Esophagus squamous epithelium (tissue), 5 donors: ENCODE results near the gene EFCAB7. TPM values are rescaled to one million over a fixed set of nuclear protein-coding genes. Genes with fewer than 3 reads are reported as not detected.

Experiments
- DNase-seq: peaks from one replicate; lab custom pipeline; 2025; lab: John Stamatoyannopoulos, UW
- H3K27ac ChIP-seq, 4 donors: fragments of 200-600 bp; sonication (generic); one replicate each; pipeline ENCODE4 v1.5.1; 2016 to 2019; ENCODE audit warnings: mild to moderate bottlenecking in 1 of 4
- H3K27me3 ChIP-seq, 4 donors: fragments of 200-600 bp; sonication (generic); 1 replicate in 3 of 4; 2 replicates in 1 of 4; pipeline versions ENCODE4 v1.5.1 to v1.6.0; 2017 to 2021; ENCODE audit warnings: antibody characterized with exemption in 1 of 4
- H3K36me3 ChIP-seq, 3 donors: fragments of 200-600 bp; sonication (generic); one replicate each; pipeline ENCODE4 v1.5.1; 2016 to 2019
- H3K4me1 ChIP-seq, 3 donors: fragments of 200-600 bp; sonication (generic); one replicate each; pipeline ENCODE4 v1.5.1; 2017 to 2019
- H3K4me3 ChIP-seq, 4 donors: fragments of 200-600 bp; sonication (generic); 1 replicate in 3 of 4; 2 replicates in 1 of 4; pipeline ENCODE4 v1.5.1; 2016 to 2019; ENCODE audit warnings: mild to moderate bottlenecking in 2 of 4, moderate library complexity in 1 of 4
- H3K9me3 ChIP-seq, 3 donors: fragments of 200-600 bp; sonication (generic); one replicate each; pipeline ENCODE4 v1.5.1; 2016 to 2019
- POLR2A ChIP-seq, 4 donors: fragments of 450-650 bp; IDR thresholded peaks; one replicate each; pipeline ENCODE4 v1.6.1; 2017; ENCODE audit warnings: antibody characterized with exemption in 4 of 4, mild to moderate bottlenecking in 4 of 4, moderate library complexity in 3 of 4
- WGBS, 2 donors: methylation state at CpG; one replicate each; pipeline ENCODE4 v1.1.5; 2018; 5-methylcytosine and 5-hydroxymethylcytosine counted together
- intact Hi-C: fragments of 100-400 bp; cut with DNase I; formaldehyde crosslinking; loops from one replicate; pipeline ENCODE4 v1.15.0; 2022
- small RNA-seq, 4 donors: library from RNA; depleted of rRNA; stranded (forward); fragments of <200 nt; gene quantifications; one replicate each; pipeline ENCODE3, GENCODE V24; 2016
- total RNA-seq, 4 donors: library from RNA; depleted of rRNA; stranded (reverse); fragments of >200 nt; gene quantifications; one replicate each; pipeline ENCODE4 v1.1.0, GENCODE V29; 2016
- TF ChIP-seq, protein P1 (sequence below), 6 experiments: fragments of 450-650 bp in 4 of 6; fragments of 200-600 bp in 2 of 6; sonication (generic) in 2 of 6; IDR thresholded peaks; one replicate each; pipeline ENCODE4 v1.5.1; 2016 to 2019; ENCODE audit warnings: antibody characterized with exemption in 6 of 6, mild to moderate bottlenecking in 4 of 6, moderate library complexity in 4 of 6
- donor health status: DM: yes; HTN: yes; CAD: no.

Gene EFCAB7
- total RNA-seq, 4 donors from 2014 or later: 1.1 to 4.2 (median 2.7) TPM

DNA sequence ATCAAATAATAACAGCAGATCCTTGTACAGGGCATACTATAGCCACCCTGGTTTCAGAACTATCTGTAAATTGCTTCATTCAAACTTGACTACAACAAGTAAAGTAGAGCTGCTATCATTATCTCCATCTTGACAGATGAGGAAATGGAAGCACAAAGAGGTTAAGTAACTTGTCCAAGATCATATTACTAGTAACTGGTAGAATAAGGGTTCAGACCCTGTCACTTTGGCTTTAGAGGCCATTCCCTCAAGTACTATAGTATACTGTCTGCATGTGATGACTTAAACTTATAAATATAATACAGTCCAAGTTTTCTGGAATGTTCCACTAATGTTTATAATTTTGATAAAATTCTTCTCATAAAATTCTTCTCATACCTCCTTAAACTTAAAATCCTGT lies 94.7 kb downstream of the EFCAB7 start:
- Histone ChIP-seq H3K4me3 (no peak overlapping the region), H3K27me3 (no peaks in the 10 kb centered on the region), H3K27ac (no peak overlapping the region), H3K9me3 (no peaks in the 10 kb centered on the region), H3K36me3 (no peaks in the 10 kb centered on the region), H3K4me1 (peaks cover 0 to 23% (median 7%) of the 10 kb centered on the region in 3 donors)
- no peak for DNase-seq
- TF ChIP-seq, protein P1, sequence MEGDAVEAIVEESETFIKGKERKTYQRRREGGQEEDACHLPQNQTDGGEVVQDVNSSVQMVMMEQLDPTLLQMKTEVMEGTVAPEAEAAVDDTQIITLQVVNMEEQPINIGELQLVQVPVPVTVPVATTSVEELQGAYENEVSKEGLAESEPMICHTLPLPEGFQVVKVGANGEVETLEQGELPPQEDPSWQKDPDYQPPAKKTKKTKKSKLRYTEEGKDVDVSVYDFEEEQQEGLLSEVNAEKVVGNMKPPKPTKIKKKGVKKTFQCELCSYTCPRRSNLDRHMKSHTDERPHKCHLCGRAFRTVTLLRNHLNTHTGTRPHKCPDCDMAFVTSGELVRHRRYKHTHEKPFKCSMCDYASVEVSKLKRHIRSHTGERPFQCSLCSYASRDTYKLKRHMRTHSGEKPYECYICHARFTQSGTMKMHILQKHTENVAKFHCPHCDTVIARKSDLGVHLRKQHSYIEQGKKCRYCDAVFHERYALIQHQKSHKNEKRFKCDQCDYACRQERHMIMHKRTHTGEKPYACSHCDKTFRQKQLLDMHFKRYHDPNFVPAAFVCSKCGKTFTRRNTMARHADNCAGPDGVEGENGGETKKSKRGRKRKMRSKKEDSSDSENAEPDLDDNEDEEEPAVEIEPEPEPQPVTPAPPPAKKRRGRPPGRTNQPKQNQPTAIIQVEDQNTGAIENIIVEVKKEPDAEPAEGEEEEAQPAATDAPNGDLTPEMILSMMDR (IDR thresholded peaks at IDR 0.05): no peak
- TF ChIP-seq POLR2A (IDR thresholded peaks at IDR 0.05): no peak
- intact Hi-C loops: loop anchor here (5.0 to 10.0 kb wide), 2 partner anchors 517 to 629 kb away; no protein-coding TSS in a partner anchor

DNA sequence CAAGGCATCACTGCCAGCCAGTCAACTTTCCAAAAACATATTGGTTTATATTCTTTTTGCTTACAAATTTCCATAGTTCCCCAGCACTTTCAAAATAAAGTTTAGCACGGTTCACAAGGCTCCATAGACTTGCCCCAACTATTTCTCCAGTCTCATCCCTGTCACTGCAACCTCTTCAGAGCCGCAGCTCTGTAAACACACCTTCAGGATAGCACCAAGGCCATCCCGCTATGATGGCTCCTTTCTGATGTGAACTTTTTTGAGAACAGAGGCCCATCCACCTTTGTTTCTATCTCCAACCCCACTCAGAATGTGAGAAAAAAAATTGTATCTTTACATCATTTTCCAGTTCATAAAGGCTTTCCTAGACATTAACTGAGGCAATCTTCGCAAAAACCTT lies 96.2 kb downstream of the EFCAB7 start:
- intact Hi-C loops: loop anchor here (5.0 to 10.0 kb wide), 2 partner anchors 515 to 628 kb away; no protein-coding TSS in a partner anchor
- WGBS, 2 donors: 95 to 98% methylated on average over 4 of the region's 4 CpGs
- TF ChIP-seq POLR2A (IDR thresholded peaks at IDR 0.05): no peak
- Histone ChIP-seq H3K27ac (no peak overlapping the region), H3K36me3 (no peaks in the 10 kb centered on the region), H3K9me3 (no peaks in the 10 kb centered on the region), H3K4me1 (peaks cover 0 to 23% (median 7%) of the 10 kb centered on the region in 3 donors), H3K27me3 (no peaks in the 10 kb centered on the region), H3K4me3 (no peak overlapping the region)
- no peak for DNase-seq

DNA sequence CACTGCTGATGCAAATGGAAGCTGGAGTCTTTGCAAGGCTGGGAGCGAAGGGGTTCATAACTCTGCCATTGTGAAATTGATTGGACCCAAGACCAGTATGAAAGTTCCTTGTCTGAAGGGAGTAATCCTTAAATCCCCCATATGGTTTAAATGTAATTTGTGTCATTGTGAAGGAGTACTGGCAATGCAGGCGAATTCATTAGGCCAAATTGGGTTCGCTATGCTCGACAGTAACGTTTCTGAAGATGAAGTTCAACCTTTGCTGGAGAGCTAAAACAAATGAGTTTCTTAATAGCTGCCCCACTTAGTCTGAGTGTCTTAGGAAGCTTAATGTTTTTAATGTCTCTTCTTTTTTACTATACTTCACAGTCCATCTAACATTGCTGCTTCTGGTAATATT lies 97.3 kb downstream of the EFCAB7 start:
- Histone ChIP-seq H3K27ac (peak overlapping the region in 1 of 4 donors; percentile 47), H3K9me3 (no peaks in the 10 kb centered on the region), H3K4me1 (peaks cover 0 to 30% (median 9%) of the 10 kb centered on the region in 3 donors), H3K36me3 (no peaks in the 10 kb centered on the region), H3K4me3 (no peak overlapping the region), H3K27me3 (no peaks in the 10 kb centered on the region)
- no peak for DNase-seq
- TF ChIP-seq, protein P1 (IDR thresholded peaks at IDR 0.05): no peak
- TF ChIP-seq POLR2A (IDR thresholded peaks at IDR 0.05): no peak
- intact Hi-C loops: no loop called here
- WGBS, 2 donors: 75 to 83% methylated on average over 5 of the region's 5 CpGs

DNA sequence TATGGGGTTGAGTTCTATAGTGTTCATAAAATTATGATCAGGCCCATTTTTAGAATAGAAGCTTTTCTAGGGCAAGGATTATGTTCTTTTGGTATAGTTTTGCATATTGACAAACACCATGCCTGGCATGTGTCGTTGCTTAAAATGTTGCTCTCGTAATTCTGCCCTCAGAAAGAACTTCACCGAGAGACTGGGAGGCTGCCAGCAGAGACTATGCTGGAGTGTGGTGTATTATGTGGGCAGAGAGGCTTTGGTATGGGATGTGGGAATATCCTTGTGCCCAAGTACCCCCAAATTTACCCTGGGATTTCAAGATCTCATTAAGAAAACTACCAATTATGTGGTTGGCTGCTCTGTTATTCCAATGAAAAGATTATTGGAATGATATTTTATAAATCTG lies 97.8 kb downstream of the EFCAB7 start:
- intact Hi-C loops: no loop called here

DNA sequence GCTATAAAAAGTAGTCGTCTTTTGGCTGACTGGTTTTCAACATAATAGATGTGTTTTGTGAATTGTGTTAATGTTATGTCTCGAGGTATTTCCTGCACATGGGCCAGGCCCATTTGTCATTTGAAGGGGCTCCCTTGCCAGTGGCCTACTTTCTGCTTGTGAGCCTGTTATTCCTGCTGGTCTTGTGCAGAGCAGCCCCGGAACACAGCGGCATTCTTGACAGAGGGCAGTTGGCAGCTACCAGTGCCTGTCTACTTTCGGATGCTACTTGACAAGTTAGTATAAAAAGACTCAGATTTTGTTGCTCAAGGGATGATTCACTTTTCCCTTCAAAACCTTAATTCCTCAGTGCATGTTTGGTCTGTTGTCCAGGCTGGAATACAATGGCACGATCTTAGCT lies 98.4 kb downstream of the EFCAB7 start:
- no peak for DNase-seq

More for the DNA sequence above, 97.8 kb downstream of the EFCAB7 start:
- no peaks in the 10 kb centered on the region for H3K36me3 ChIP-seq
- no peak for TF ChIP-seq POLR2A (IDR thresholded peaks at IDR 0.05)
- TF ChIP-seq, protein P1 (IDR thresholded peaks at IDR 0.05): no peak
- peaks cover 0 to 28% (median 5%) of the 10 kb centered on the region in 3 donors for H3K4me1 ChIP-seq
- peak overlapping the region in 2 of 4 donors; percentile 35 to 47 for H3K27ac ChIP-seq
- H3K27me3 ChIP-seq: no peaks in the 10 kb centered on the region
- WGBS, 2 donors: 68 to 93% methylated on average over 3 of the region's 3 CpGs
- no peak for DNase-seq
- no peaks in the 10 kb centered on the region for H3K9me3 ChIP-seq
- H3K4me3 ChIP-seq: no peak overlapping the region

More for the DNA sequence above, 98.4 kb downstream of the EFCAB7 start:
- TF ChIP-seq POLR2A (IDR thresholded peaks at IDR 0.05): no peak
- TF ChIP-seq, protein P1 (IDR thresholded peaks at IDR 0.05): no peak
- Histone ChIP-seq H3K27ac (peak overlapping the region in 3 of 4 donors; percentile 17 to 47 (median 18)), H3K36me3 (no peaks in the 10 kb centered on the region), H3K4me1 (peaks cover 0 to 24% (median 3%) of the 10 kb centered on the region in 3 donors), H3K4me3 (no peak overlapping the region), H3K9me3 (no peaks in the 10 kb centered on the region), H3K27me3 (no peaks in the 10 kb centered on the region)
- 25 to 38% methylated on average over 6 of the region's 6 CpGs for WGBS, 2 donors
- intact Hi-C loops: no loop called here

Small RNAs within 50 kb of the gene (small RNA-seq; reads per million reads assigned to genes)
- gene RF02105: 0 reads per million in 4 donors
- 0 reads per million in 4 donors for gene RF02106
- 0 reads per million in 4 donors for gene RF02107
- gene RF02108: 0 reads per million in 4 donors
- gene RF02109: 0 reads per million in 4 donors
- 0 reads per million in 4 donors for gene RF02110
- 0 reads per million in 4 donors for gene RN7SL488P
- 0 reads per million in 4 donors for gene RNU7-123P

Other genes with a start within 250 kb of the EFCAB7 start
- under 1 TPM in 1 of 4 donors, not detected in 3; 0.76 TPM for gene FOXD3, start 201.0 kb upstream of the EFCAB7 start, total RNA-seq
- gene ALG6, start 155.9 kb upstream of the EFCAB7 start, total RNA-seq: 10 to 100 TPM in 3 of 4 donors, 1 to 10 TPM in 1; 6.8 to 16.5 (median 13.0) TPM
- 10 to 100 TPM in 3 of 4 donors, 1 to 10 TPM in 1; 7.3 to 22.3 (median 12.7) TPM for gene ITGB3BP, start 300 bp upstream of the EFCAB7 start, total RNA-seq
- 10 to 100 TPM; 43.1 to 77.2 (median 47.4) TPM for gene PGM1, start 69.9 kb downstream of the EFCAB7 start, total RNA-seq